Neural progenitor cell (in vitro differentiated cells): ENCODE measurements around the gene TOR4A.

Source experiments
- EZH2phosphoT487 ChIP-seq: fragments of 200-600 bp; sonication (generic); IDR thresholded peaks from 2 replicates; pipeline ENCODE4 v1.6.1; 2017; ENCODE audit warnings: antibody characterized with exemption
- TF ChIP-seq, protein P1 (sequence below): fragments of 200-600 bp; sonication (generic); IDR thresholded peaks from 2 replicates; pipeline ENCODE4 v1.5.1; 2017; ENCODE audit warnings: antibody characterized with exemption, mild to moderate bottlenecking

DNA sequence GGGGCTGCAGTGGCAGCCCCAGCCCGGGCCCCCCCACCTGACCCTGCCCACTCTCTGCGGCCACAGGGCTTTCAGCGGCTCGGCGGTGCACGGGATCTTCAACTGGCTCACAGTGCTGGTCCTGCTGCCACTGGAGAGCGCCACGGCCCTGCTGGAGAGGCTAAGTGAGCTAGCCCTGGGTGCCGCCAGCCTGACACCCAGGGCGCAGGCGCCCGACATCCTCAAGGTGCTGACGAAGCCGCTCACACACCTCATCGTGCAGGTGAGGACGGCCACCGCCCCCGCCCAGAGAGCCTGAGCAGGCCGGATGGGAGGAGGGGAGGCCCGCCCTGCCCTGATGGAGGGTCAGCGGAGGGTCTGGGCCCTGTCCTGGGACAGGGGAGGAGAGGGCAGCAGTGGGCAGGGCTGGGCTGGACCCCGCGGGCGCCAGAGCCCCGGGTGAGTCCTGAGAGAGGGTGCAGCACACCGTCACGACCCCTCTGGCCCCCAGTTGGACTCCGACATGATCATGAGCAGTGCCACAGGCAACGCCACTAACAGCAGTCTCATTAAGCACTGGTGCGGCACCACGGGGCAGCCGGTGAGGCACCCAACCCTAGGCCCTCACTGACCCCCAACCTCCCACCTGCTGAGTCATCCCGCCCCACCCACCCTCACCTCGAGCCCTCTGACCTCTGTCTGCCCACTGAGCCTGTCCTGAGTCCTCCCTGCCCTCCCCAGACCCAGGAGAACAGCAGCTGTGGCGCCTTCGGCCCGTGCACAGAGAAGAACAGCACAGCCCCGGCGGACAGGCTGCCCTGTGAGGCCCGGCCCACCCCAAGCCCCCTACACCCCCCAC, 44.2 kb upstream of the TOR4A start:
- TF ChIP-seq, protein P1, sequence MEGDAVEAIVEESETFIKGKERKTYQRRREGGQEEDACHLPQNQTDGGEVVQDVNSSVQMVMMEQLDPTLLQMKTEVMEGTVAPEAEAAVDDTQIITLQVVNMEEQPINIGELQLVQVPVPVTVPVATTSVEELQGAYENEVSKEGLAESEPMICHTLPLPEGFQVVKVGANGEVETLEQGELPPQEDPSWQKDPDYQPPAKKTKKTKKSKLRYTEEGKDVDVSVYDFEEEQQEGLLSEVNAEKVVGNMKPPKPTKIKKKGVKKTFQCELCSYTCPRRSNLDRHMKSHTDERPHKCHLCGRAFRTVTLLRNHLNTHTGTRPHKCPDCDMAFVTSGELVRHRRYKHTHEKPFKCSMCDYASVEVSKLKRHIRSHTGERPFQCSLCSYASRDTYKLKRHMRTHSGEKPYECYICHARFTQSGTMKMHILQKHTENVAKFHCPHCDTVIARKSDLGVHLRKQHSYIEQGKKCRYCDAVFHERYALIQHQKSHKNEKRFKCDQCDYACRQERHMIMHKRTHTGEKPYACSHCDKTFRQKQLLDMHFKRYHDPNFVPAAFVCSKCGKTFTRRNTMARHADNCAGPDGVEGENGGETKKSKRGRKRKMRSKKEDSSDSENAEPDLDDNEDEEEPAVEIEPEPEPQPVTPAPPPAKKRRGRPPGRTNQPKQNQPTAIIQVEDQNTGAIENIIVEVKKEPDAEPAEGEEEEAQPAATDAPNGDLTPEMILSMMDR, result no peak
- TF ChIP-seq EZH2phosphoT487, result no peak
